Fibroblast of lung (primary cell): Measurements from ENCODE around the gene ROR2. TPM values are rescaled to one million over a fixed set of nuclear protein-coding genes. Genes with fewer than 3 reads are reported as not detected.

Experiments
- DNase-seq, 2 donors: peaks; one replicate each; pipeline versions ENCODE4 v3.0.0 to v3.0.0-alpha.2; 2010; ENCODE audit warnings: low read depth in 2 of 2
- H2AFZ ChIP-seq: 2 replicates; pipeline ENCODE4 v1.5.1; 2012; ENCODE audit warnings: low read length, control low read depth, inconsistent platforms
- H3K27ac ChIP-seq: 2 replicates; pipeline ENCODE4 v1.5.1; 2011; ENCODE audit warnings: low read length, control low read depth; ENCODE audit not compliant: insufficient read depth
- H3K27me3 ChIP-seq: 2 replicates; pipeline ENCODE4 v1.5.1; 2011; ENCODE audit warnings: mild to moderate bottlenecking, low read length; ENCODE audit not compliant: control insufficient read depth, insufficient read depth
- H3K36me3 ChIP-seq: 2 replicates; pipeline ENCODE4 v1.5.1; 2011; ENCODE audit warnings: low read length; ENCODE audit not compliant: control insufficient read depth, insufficient read depth
- H3K4me1 ChIP-seq: 2 replicates; pipeline ENCODE4 v1.5.1; 2011; ENCODE audit warnings: low read length; ENCODE audit not compliant: control insufficient read depth, insufficient read depth; ENCODE audit errors: extremely low read depth
- H3K4me2 ChIP-seq: 2 replicates; pipeline ENCODE4 v1.5.1; 2011; ENCODE audit warnings: low read length, control low read depth; ENCODE audit not compliant: insufficient read depth; ENCODE audit errors: extremely low read depth
- H3K4me3 ChIP-seq, 4 experiments: fragments of 200-600 bp in 1 of 4; sonication (generic) in 1 of 4; replicated peaks in 1 of 4; 2 replicates each; pipeline ENCODE4 v1.5.1; 2011 to 2016; ENCODE audit warnings: low read length in 4 of 4, low read depth in 3 of 4, mild to moderate bottlenecking in 3 of 4, control low read depth in 2 of 4, inconsistent platforms in 1 of 4, mixed read lengths in 1 of 4; ENCODE audit not compliant: insufficient read depth in 1 of 4; ENCODE audit errors: control extremely low read depth in 1 of 4
- H3K79me2 ChIP-seq: 2 replicates; pipeline ENCODE4 v1.5.1; 2012; ENCODE audit warnings: mild to moderate bottlenecking, low read length, inconsistent platforms; ENCODE audit not compliant: control insufficient read depth, insufficient read depth
- H3K9ac ChIP-seq: 2 replicates; pipeline ENCODE4 v1.5.1; 2011; ENCODE audit warnings: mild to moderate bottlenecking, low read length, control low read depth; ENCODE audit not compliant: insufficient read depth
- H3K9me3 ChIP-seq: 2 replicates; pipeline ENCODE4 v1.5.1; 2012; ENCODE audit warnings: low read depth, low read length; ENCODE audit not compliant: control insufficient read depth, insufficient read depth
- H4K20me1 ChIP-seq: 2 replicates; pipeline ENCODE4 v1.5.1; 2011; ENCODE audit warnings: low read length; ENCODE audit not compliant: control insufficient read depth, insufficient read depth; ENCODE audit errors: extremely low read depth
- EZH2 ChIP-seq: IDR thresholded peaks from 2 replicates; pipeline ENCODE4 v1.5.1; 2012; ENCODE audit warnings: low read length, control low read depth, mild to moderate bottlenecking; ENCODE audit errors: missing control alignments
- polyA plus RNA-seq, 2 donors: library from polyadenylated mRNA; depleted of rRNA in 1 of 2; stranded (reverse) in 1 of 2; unstranded in 1 of 2; fragments of >200 nt; gene quantifications; 2 replicates each; pipeline ENCODE4 v1.2.1, GENCODE V29; 2011 to 2012; ENCODE audit warnings: missing spikeins in 1 of 2
- total RNA-seq: library from RNA; depleted of rRNA; stranded (reverse); fragments of >200 nt; gene quantifications from 2 replicates; pipeline ENCODE4 v1.2.1, GENCODE V29; 2014
- TF ChIP-seq, protein P1 (sequence below), 2 donors: IDR thresholded peaks in 1 of 2; conservative IDR thresholded peaks in 1 of 2; 1 replicate in 1 of 2; 2 replicates in 1 of 2; pipeline ENCODE4 v1.5.1; 2011 to 2012; ENCODE audit warnings: low read length in 2 of 2, control low read depth in 1 of 2, inconsistent platforms in 1 of 2, low read depth in 1 of 2, mild to moderate bottlenecking in 1 of 2

ROR2 gene
- total and polyA plus RNA-seq, 2 donors (not counting 1 experiment from before 2014, with no cell fraction given): 2.3 to 27.9 TPM

DNA sequence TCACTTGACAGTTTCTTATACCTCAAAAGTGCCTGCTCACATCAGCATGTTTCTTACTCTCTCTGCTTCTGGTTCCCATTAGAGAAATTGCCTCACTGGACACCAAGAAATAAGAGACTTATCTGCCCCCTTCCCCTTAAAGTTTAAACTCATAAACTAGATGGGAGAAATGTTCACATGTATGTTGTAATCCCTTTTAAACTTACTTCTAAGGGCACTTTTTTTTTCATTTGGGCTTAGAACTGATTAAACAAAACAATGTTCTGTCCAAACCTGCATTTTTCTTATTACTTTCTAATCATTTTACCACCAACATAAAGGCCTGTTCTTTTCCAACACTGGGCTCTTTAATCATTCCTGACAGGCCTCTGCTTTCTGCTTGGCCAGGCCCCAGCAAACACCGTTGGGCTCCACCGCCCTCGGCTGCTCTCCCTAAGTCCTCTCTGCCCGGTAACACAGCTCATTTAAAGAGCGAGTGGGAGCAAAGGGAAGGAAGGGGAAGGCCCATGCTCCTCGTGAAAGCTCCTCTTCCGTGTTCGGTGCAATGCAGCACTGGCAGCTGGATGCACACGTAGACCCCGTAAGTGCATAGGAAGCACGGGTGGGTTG, 53.4 kb downstream of the ROR2 start:
- H3K9ac ChIP-seq: no peak overlapping the region
- H3K27me3 ChIP-seq: no peaks in the 10 kb centered on the region
- no peaks in the 10 kb centered on the region for H3K79me2 ChIP-seq
- no peak overlapping the region for H3K4me3 ChIP-seq
- H3K4me2 ChIP-seq: peak overlapping the region; percentile 64
- no peaks in the 10 kb centered on the region for H3K4me1 ChIP-seq
- DNase-seq: peak; percentile 69 to 82
- no peaks in the 10 kb centered on the region for H3K9me3 ChIP-seq
- no peak overlapping the region for H2AFZ ChIP-seq
- H3K36me3 ChIP-seq: no peaks in the 10 kb centered on the region
- TF ChIP-seq EZH2: no peak
- TF ChIP-seq, protein P1, sequence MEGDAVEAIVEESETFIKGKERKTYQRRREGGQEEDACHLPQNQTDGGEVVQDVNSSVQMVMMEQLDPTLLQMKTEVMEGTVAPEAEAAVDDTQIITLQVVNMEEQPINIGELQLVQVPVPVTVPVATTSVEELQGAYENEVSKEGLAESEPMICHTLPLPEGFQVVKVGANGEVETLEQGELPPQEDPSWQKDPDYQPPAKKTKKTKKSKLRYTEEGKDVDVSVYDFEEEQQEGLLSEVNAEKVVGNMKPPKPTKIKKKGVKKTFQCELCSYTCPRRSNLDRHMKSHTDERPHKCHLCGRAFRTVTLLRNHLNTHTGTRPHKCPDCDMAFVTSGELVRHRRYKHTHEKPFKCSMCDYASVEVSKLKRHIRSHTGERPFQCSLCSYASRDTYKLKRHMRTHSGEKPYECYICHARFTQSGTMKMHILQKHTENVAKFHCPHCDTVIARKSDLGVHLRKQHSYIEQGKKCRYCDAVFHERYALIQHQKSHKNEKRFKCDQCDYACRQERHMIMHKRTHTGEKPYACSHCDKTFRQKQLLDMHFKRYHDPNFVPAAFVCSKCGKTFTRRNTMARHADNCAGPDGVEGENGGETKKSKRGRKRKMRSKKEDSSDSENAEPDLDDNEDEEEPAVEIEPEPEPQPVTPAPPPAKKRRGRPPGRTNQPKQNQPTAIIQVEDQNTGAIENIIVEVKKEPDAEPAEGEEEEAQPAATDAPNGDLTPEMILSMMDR (conservative IDR thresholded peaks at IDR 0.05 in 1 of 2, IDR thresholded peaks at IDR 0.05 in 1 of 2; ENCODE audit: low read depth in 1 of 2, low read length in 2 of 2): no peak
- no peaks in the 10 kb centered on the region for H4K20me1 ChIP-seq
- H3K27ac ChIP-seq: no peak overlapping the region

DNA sequence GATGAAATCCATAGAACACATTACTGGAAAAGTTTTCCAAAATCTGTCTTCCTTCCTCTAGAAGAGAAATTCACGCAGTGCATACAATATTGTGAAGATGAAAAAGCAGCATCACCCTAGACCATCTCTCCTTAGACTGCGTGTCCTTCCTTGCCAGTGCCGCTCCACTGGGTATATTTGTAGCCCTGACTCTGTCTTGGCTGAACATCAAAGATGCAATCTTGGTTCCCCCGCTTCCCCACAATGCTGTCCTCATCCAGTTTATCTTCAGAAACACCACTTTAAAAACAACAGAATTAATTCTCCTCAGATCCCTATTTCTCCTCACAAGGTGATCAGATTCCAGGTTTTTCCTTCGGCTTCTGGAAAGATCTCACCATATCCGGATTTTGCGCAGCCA, 53.9 kb downstream of the ROR2 start:
- Histone ChIP-seq H3K4me2 (no peak overlapping the region), H4K20me1 (no peaks in the 10 kb centered on the region)
- no peak for TF ChIP-seq EZH2
- TF ChIP-seq, protein P1 (conservative IDR thresholded peaks at IDR 0.05 in 1 of 2, IDR thresholded peaks at IDR 0.05 in 1 of 2; ENCODE audit: low read depth in 1 of 2, low read length in 2 of 2): no peak

DNA sequence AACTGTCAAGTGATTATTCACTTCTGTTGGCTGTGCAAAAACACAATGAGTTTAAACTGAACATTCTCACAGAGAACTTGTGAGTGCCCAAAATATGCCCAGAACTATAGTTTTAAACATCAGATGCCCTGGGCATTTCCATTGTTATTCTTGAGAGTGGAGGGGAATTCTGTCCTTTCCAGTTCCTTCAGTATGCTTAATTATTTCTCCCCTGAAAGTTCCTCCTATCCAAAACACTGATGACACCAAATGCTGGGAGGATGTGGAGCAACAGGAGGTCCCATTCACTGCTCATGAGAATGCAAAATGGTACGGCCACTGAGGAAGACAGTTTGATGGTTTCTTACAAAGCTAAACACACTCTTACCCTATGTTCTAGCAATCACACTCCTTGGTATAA, 55.5 kb downstream of the ROR2 start:
- H3K4me1 ChIP-seq: no peaks in the 10 kb centered on the region
- no peak for TF ChIP-seq EZH2
- TF ChIP-seq, protein P1 (conservative IDR thresholded peaks at IDR 0.05 in 1 of 2, IDR thresholded peaks at IDR 0.05 in 1 of 2; ENCODE audit: low read depth in 1 of 2, low read length in 2 of 2): no peak
- DNase-seq: no peak
- no peaks in the 10 kb centered on the region for H3K79me2 ChIP-seq
- no peak overlapping the region for H3K9ac ChIP-seq
- no peaks in the 10 kb centered on the region for H3K27me3 ChIP-seq
- no peak overlapping the region for H3K4me3 ChIP-seq
- no peaks in the 10 kb centered on the region for H4K20me1 ChIP-seq
- no peaks in the 10 kb centered on the region for H3K36me3 ChIP-seq
- no peak overlapping the region for H3K4me2 ChIP-seq
- no peak overlapping the region for H3K27ac ChIP-seq
- H3K9me3 ChIP-seq: no peaks in the 10 kb centered on the region
- no peak overlapping the region for H2AFZ ChIP-seq

More for the DNA sequence above, 53.9 kb downstream of the ROR2 start:
- no peaks in the 10 kb centered on the region for H3K27me3 ChIP-seq
- no peak overlapping the region for H3K9ac ChIP-seq
- no peak overlapping the region for H3K4me3 ChIP-seq
- no peak overlapping the region for H2AFZ ChIP-seq
- DNase-seq: no peak
- H3K27ac ChIP-seq: no peak overlapping the region
- H3K36me3 ChIP-seq: no peaks in the 10 kb centered on the region
- no peaks in the 10 kb centered on the region for H3K4me1 ChIP-seq
- no peaks in the 10 kb centered on the region for H3K9me3 ChIP-seq
- no peaks in the 10 kb centered on the region for H3K79me2 ChIP-seq
